Coronary artery (tissue), 2 donors: Measurements from ENCODE around the gene ACSF3.

Source experiments
- DNase-seq: peaks from one replicate; pipeline ENCODE4 v3.0.0-alpha.2; 2017; ENCODE audit warnings: low spot score
- H3K27ac ChIP-seq, 2 donors: fragments of 200-600 bp; sonication (generic); one replicate each; pipeline ENCODE4 v1.5.1; 2016 to 2019
- H3K4me3 ChIP-seq: fragments of 200-600 bp; sonication (generic); 2 replicates; pipeline ENCODE4 v1.5.1; 2016; ENCODE audit warnings: mild to moderate bottlenecking, moderate library complexity
- CTCF ChIP-seq: fragments of 200-600 bp; sonication (generic); IDR thresholded peaks from one replicate; pipeline ENCODE4 v1.5.1; 2019; ENCODE audit warnings: antibody characterized with exemption

The ACSF3 gene

GRCh38 chr16:89169778-89170177, 76.1 kb downstream of the ACSF3 start:
- TF ChIP-seq CTCF = no peak
- Histone ChIP-seq H3K4me3 (no peak overlapping the region), H3K27ac (no peak overlapping the region)
- DNase-seq = no peak

GRCh38 chr16:89170346-89171215, 76.9 kb downstream of the ACSF3 start:
- peak overlapping the region; percentile 65 for H3K4me3 ChIP-seq
- no peak for TF ChIP-seq CTCF
- DNase-seq = no peak
- H3K27ac ChIP-seq = no peak overlapping the region

GRCh38 chr16:89171216-89172170, 77.8 kb downstream of the ACSF3 start, which contains the start of gene CDH15:
CDH15 (plus strand) TSS chr16:89171748; CDS start chr16:89171832, 84 bp downstream.
- peak within 1 kb of the TSS; percentile 65 for H3K4me3 ChIP-seq
- no peak within 1 kb of the TSS for H3K27ac ChIP-seq
- DNase-seq = no peak
- no peak for TF ChIP-seq CTCF

- TF ChIP-seq CTCF = no peak
- DNase-seq = no peak
- no peak overlapping the region for H3K27ac ChIP-seq
- H3K4me3 ChIP-seq = no peak overlapping the region
These were observed 78.5 kb downstream of the ACSF3 start for GRCh38 chr16:89172171-89172527.

GRCh38 chr16:89172528-89173173, 79.0 kb downstream of the ACSF3 start:
- DNase-seq = no peak
- TF ChIP-seq CTCF = no peak
- H3K27ac ChIP-seq = no peak overlapping the region
- H3K4me3 ChIP-seq = no peak overlapping the region

- no peak for DNase-seq
- Histone ChIP-seq H3K27ac (no peak overlapping the region), H3K4me3 (no peak overlapping the region)
- no peak for TF ChIP-seq CTCF
These were observed 79.7 kb downstream of the ACSF3 start for GRCh38 chr16:89173174-89173921.
